VCaP (cell line): ENCODE results near the gene MYBPC2.
"Not testable (repeated sequence)": the region's sequence is repeated elsewhere in the genome, so short reads cannot be mapped to it uniquely, and the experiment has no call there.

Source experiments
- H3K27ac ChIP-seq: fragments of 450-650 bp; 2 replicates; pipeline ENCODE4 v1.5.1; 2017
- TF ChIP-seq, protein P1 (sequence below): fragments of 450-650 bp; conservative IDR thresholded peaks from 2 replicates; pipeline ENCODE4 v1.5.1; 2017; ENCODE audit warnings: mild to moderate bottlenecking, moderate library complexity

MYBPC2 gene

DNA sequence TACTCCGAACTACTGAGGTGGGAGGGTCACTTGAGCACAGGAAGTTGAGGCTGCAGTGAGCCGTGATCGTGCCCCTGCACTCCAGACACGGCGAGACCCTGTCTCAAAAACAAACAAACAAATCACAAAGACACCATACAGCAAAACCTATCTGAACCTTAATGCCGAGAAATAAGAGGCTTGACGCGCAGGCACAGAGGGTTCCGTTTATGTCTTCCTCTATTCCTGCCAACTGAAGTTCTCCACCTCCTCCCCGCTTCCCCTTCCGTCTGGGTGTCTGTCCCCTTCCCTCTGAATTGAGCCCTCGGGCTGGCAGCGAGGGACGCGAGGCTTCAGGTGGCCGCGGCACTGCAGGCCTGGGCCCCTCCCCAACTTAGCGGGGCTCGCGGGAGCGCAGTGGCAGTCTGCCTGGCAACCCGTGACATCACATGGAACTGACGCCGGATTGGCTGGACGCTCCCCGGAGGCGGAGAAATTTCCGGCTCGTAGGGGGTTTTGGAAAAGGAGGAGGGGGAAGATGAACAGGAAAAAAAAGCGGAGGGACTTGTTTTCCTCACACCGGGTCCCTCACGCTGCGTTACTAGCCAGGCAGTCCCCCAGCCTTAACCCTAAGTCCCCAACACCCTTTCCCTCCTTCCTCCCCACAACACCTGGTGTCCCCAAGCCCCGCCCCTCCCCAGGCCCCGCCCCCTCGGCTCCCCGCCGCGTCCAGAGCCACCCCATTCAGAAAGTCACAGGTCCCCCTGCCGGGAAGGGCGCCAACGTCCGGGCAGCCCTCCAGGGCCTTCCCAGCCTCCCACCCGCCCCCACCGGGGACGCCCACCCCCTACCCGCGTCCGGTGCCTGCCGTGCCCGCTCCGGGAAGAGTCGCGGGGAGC is 1.1 kb upstream of the MYBPC2 start:
- TF ChIP-seq, protein P1, sequence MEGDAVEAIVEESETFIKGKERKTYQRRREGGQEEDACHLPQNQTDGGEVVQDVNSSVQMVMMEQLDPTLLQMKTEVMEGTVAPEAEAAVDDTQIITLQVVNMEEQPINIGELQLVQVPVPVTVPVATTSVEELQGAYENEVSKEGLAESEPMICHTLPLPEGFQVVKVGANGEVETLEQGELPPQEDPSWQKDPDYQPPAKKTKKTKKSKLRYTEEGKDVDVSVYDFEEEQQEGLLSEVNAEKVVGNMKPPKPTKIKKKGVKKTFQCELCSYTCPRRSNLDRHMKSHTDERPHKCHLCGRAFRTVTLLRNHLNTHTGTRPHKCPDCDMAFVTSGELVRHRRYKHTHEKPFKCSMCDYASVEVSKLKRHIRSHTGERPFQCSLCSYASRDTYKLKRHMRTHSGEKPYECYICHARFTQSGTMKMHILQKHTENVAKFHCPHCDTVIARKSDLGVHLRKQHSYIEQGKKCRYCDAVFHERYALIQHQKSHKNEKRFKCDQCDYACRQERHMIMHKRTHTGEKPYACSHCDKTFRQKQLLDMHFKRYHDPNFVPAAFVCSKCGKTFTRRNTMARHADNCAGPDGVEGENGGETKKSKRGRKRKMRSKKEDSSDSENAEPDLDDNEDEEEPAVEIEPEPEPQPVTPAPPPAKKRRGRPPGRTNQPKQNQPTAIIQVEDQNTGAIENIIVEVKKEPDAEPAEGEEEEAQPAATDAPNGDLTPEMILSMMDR: no peak
- peak overlapping the region; percentile 54; the same call in 1 of the 2 replicates for H3K27ac ChIP-seq

- H3K27ac ChIP-seq: no peak overlapping the region
- TF ChIP-seq, protein P1: no peak
Observed at GRCh38 chr19:50433201-50434180, 799 bp downstream of the MYBPC2 start.

DNA sequence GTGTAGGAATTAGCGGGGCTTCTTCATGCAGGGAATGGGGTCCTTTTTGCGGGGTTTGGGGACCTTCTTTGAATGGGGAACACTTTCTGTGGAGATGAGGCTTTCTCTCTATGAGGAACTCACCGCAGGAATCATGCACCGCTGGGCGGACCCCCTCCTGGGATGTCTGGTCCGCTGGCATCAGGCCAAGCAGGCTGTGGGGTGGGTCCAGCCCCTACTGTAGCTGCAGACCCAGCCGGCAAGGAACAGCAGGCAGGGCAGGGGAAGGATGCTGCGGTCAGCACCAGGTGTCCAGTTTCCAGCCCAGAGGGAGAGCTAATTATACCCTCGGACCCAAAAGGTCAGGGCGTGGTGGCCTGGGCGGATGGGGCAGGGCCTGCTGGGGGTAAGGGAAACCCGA is 1.8 kb downstream of the MYBPC2 start:
- TF ChIP-seq, protein P1: no peak
- no peak overlapping the region for H3K27ac ChIP-seq

DNA sequence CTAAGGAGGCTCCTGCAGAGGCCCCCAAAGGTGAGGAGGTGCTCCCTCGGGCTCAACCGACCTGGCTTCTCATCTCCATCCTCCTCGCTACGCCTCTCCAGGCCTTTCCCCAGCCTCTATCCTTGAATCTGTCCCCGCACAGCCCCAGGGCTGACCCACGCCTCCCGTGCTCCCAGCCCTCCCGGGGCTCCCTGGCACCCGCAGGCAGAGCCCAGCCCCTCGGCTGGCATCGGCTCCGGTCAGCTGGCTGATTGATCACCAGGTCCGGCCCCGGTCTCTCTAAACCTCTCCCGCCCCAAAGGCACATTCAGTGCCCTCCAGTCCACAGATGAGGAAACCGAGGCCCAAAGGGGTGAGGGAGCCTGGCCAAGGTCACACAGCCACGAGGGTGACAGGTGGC is 2.5 kb downstream of the MYBPC2 start:
- H3K27ac ChIP-seq: no peak overlapping the region
- TF ChIP-seq, protein P1: no peak

DNA sequence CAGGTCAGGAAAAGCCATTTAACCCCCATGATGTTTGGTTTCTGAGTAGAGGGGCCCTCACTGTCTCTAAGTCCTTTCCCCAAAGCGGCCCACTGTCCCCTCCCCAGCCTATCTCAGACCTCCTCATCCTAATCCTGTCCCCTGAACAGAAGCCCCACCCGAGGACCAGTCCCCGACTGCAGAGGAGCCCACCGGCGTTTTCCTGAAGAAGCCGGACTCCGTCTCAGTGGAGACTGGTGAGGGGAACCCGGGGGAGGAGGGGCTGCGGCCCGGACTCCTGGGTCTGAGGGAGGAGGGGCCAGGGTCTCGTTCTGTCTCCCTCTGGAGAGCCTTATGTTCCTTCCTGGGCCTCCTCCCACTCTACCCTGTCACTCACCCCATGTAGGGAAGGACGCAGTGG is 2.9 kb downstream of the MYBPC2 start:
- no peak overlapping the region for H3K27ac ChIP-seq
- TF ChIP-seq, protein P1: no peak

GRCh38 chr19:50437862-50438449 is 5.3 kb downstream of the MYBPC2 start:
- H3K27ac ChIP-seq: no peak overlapping the region
- TF ChIP-seq, protein P1: no peak

GRCh38 chr19:50439130-50439529 is 6.4 kb downstream of the MYBPC2 start:
- H3K27ac ChIP-seq: not testable (repeated sequence)
